Cardiac fibroblast (primary cell): Measurements from ENCODE around the gene MSH4.
A peak's percentile ranks its signal among the peaks of the same experiment; 100 is the strongest.
"Not testable (repeated sequence)": the region's sequence is repeated elsewhere in the genome, so short reads cannot be mapped to it uniquely, and the experiment has no call there.

Experiments used
- DNase-seq, 2 donors: peaks; one replicate each; pipeline versions ENCODE4 v3.0.0 to v3.0.0-alpha.2; 2010; ENCODE audit warnings: low read depth in 2 of 2
- H3K4me3 ChIP-seq, 2 donors: replicated peaks in 1 of 2; 1 replicate in 1 of 2; 2 replicates in 1 of 2; pipeline ENCODE4 v1.5.1; 2011; ENCODE audit warnings: low read depth in 2 of 2, low read length in 2 of 2, mild to moderate bottlenecking in 2 of 2, moderate library complexity in 1 of 2
- TF ChIP-seq, protein P1 (sequence below): IDR thresholded peaks from one replicate; pipeline ENCODE4 v1.5.1; 2011; ENCODE audit warnings: low read depth, mild to moderate bottlenecking, low read length, inconsistent platforms

The MSH4 gene

DNA sequence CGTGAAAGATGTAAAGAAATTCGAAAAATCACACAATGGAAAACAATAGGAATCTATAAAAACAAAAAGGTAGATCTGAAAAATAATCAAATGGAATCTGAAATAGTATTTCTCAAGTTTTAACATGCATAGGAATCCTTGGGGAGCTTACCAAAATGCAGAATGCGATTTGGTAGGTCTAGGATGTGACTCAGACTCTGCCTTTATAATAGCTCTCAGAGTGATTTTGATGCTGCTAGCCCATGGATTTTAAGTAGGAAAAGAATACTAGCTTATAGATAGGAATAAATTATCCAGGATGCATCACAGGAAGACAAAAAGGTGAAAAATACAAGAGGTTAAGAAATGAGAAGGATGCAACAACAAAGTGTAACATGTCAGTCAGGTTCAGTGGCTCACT lies 24.7 kb upstream of the MSH4 start:
- DNase-seq = peak in 1 of 2 donors; percentile 15
- no peak overlapping the region for H3K4me3 ChIP-seq
- TF ChIP-seq, protein P1, sequence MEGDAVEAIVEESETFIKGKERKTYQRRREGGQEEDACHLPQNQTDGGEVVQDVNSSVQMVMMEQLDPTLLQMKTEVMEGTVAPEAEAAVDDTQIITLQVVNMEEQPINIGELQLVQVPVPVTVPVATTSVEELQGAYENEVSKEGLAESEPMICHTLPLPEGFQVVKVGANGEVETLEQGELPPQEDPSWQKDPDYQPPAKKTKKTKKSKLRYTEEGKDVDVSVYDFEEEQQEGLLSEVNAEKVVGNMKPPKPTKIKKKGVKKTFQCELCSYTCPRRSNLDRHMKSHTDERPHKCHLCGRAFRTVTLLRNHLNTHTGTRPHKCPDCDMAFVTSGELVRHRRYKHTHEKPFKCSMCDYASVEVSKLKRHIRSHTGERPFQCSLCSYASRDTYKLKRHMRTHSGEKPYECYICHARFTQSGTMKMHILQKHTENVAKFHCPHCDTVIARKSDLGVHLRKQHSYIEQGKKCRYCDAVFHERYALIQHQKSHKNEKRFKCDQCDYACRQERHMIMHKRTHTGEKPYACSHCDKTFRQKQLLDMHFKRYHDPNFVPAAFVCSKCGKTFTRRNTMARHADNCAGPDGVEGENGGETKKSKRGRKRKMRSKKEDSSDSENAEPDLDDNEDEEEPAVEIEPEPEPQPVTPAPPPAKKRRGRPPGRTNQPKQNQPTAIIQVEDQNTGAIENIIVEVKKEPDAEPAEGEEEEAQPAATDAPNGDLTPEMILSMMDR = no peak

DNA sequence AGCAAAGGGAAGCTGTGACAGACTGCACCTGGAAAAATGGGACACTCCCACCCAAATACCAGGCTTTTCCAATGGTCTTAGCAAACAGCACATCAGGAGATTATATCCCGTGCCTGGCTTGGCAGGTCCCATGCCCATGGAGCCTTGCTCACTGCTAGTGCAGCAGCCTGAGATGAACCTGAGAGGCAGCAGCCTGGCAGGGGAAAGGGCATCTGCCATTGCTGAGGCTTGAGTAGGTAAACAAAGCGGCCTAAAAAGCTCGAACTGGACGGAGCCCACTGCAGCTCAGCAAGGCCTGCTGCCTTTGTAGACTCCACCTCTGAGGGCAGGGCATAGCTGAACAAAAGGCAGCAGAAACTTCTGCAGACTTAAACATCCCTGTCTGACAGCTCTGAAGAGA lies 18.9 kb upstream of the MSH4 start:
- DNase-seq = not testable (repeated sequence)

DNA sequence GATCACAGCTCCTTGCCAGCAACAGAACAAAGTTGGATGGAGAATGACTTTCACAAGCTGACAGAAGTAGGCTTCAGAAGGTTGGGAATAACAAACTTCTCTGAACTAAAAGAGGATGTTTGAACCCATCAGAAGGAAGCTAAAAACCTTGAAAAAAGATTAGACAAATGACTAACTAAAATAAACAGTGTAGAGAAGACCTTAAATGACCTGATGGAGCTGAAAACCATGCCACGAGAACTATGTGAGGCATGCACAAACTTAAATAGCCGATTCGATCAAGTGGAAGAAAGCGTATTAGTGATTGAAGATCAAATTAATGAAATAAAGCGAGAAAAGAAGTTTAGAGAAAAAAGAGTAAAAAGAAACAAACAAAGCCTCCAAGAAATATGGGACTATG lies 18.0 kb upstream of the MSH4 start:
- H3K4me3 ChIP-seq, DNase-seq: not testable (repeated sequence)

More for the DNA sequence above, 18.9 kb upstream of the MSH4 start:
- H3K4me3 ChIP-seq = not testable (repeated sequence)

DNA sequence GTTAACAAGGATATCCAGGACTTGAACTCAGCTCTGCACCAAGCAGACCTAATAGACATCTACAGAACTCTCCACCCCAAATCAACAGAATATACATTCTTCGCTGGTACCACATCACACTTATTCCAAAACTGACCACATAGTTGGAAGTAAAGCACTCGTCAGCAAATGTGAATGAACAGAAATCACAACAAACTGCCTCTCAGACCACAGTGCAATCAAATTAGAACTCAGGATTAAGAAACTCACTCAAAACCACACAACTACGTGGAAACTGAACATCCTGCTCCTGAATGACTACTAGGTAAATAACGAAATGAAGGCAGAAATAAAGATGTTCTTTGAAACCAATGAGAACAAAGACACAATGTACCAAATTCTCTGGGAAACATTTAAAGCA lies 16.5 kb upstream of the MSH4 start:
- not testable (repeated sequence) for DNase-seq

DNA sequence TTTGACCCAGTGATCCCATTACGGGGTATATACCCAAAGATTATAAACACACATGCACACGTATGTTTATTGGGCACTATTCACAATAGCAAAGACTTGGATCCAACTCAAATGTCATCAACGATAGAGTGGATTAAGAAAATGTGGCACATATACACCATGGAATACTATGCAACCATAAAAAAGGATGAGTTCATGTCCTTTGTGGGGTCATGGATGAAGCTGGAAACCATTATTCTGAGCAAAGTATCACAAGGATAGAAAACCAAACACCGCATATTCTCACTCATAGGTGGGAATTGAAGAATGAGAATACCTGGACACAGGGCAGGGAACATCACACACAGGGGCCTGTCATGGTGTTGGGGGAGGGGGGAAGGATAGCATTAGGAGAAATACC lies 12.8 kb upstream of the MSH4 start:
- not testable (repeated sequence) for H3K4me3 ChIP-seq

More for the DNA sequence above, 16.5 kb upstream of the MSH4 start:
- H3K4me3 ChIP-seq = not testable (repeated sequence)

DNA sequence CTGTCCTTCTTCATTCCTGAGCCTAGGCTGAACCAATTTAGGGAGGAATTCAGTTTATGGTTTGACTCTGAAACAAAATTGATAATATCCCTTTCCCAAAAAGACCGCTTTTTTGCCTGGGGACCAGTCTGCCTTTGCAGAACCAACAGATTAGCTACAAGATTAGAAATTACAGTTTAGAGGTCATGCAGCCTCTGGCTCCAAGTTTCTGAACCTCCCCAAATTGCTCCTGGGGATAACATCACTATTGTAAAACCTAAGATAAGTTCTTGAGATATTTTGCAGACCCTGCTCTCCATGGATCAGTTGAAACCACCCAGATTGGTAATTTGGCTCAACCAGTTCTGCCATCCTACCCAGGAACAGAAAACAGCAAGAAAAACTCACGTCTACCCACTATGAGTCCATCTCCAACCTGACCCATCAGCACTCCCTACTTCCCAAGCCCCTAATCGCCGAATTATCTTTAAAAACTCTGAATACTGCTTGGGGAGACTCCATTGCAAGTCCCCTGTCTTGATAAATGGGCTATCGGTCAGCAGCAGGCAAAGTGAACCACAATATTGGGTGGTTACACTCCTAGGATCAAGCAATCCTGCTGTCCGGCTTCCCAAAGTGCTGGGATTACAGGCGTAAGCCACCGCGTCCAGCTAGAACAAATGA lies 11.2 kb upstream of the MSH4 start:
- H3K4me3 ChIP-seq = peak overlapping the region; percentile 78 to 80
- no peak for DNase-seq
- TF ChIP-seq, protein P1 = no peak

More for the DNA sequence above, 12.8 kb upstream of the MSH4 start:
- DNase-seq = not testable (repeated sequence)

DNA sequence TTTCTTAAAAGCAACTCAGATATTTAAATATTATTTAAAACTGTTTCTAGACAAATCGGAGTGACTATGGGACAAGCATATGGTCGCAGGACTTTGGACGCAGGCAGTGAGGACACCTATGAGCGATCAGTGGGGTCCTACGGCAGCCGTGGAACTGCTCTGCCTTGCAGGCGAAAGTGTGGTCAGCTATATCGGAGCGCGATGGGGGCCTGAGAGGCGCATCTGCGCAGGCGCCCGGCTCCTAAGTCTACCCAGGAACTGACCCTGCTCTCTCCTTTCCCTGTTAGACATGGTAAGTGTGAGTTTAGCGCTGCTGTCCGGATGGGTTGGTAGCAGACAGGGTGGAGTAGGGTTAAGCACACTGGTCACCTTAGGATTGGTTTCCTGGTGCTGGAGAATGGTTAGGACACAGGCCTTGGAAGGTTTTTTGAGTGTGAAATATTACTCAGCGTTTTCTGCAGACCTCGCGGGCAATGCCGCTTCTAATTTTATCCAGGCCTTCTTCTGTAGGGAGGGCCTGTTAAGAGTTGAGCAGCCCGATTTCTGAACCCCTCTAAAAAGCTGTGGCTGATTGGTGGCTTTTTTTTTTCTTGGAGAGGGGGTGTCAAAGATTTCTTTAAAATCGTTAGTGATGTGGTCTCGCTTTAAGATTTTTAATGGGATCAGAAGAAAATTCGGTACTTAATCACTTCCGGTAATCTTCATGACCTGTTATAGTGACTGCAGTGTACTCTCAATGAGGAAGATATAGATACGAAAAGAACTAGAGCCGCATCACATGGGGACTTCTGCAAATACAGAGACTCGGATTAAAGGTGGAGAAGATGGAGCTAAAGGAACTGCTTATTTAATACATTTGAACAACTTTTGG lies 10.5 kb upstream of the MSH4 start, which contains the start of gene RABGGTB:
RABGGTB (plus strand) TSS at position 274 of the 871 bp plus-strand sequence; CDS start at position 290, 16 bp downstream.
- peak; percentile 98 for DNase-seq
- peak within 1 kb of the TSS; percentile 78 to 80 for H3K4me3 ChIP-seq
- TF ChIP-seq, protein P1 = no peak

DNA sequence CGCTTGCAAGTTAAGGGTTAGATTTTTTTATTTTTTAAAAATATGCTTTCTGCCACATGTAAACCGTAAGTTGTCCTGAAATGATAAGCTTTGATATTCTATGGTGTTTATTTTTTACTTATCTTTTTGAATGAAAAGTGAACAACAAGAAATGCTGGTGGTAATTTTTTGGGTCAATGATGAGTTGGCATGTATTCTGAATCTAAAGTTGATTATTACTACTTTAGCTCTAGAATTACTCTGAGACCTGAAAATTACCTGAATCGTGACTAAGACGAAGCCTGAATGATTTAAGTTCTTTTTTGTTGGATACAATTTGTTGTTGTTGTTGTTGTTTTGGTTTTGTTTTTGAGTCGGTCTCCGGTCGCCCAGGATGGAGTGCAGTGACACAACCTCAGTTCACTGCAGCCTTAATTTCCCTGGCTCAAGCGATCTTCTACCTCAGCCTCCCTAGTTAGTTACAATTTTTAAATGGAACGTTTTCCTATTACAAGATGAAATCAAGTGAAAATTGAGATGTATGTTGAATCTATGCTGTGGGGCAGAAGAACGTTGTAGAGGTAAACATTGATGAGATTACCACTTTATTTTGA lies 9.7 kb upstream of the MSH4 start:
- H3K4me3 ChIP-seq = peak overlapping the region; percentile 78 to 80
- TF ChIP-seq, protein P1 = no peak
- DNase-seq = no peak
